Thyroid gland (tissue), 4 donors: ENCODE measurements around the gene PRKAA1. TPM values are rescaled to one million over a fixed set of nuclear protein-coding genes. Genes with fewer than 3 reads are reported as not detected.
A peak's percentile ranks its signal among the peaks of the same experiment; 100 is the strongest.
"Not testable (repeated sequence)": the region's sequence is repeated elsewhere in the genome, so short reads cannot be mapped to it uniquely, and the experiment has no call there.

Experiments
- DNase-seq, 2 donors: peaks; one replicate each; pipeline ENCODE4 v3.0.0-alpha.2; 2019
- H3K27ac ChIP-seq, 3 donors: fragments of 200-600 bp; sonication (generic); 1 replicate in 2 of 3; 2 replicates in 1 of 3; pipeline ENCODE4 v1.5.1; 2016 to 2019; ENCODE audit warnings: mild to moderate bottlenecking in 1 of 3, moderate library complexity in 1 of 3
- H3K27me3 ChIP-seq: fragments of 200-600 bp; sonication (generic); one replicate; pipeline ENCODE4 v1.5.1; 2019
- H3K36me3 ChIP-seq, 2 donors: fragments of 200-600 bp; sonication (generic); one replicate each; pipeline ENCODE4 v1.5.1; 2016 to 2019
- H3K4me1 ChIP-seq, 2 donors: fragments of 200-600 bp; sonication (generic); one replicate each; pipeline ENCODE4 v1.5.1; 2017 to 2019
- H3K4me3 ChIP-seq, 3 donors: fragments of 200-600 bp; sonication (generic); replicated peaks in 1 of 3; 1 replicate in 2 of 3; 2 replicates in 1 of 3; pipeline ENCODE4 v1.5.1; 2016; ENCODE audit warnings: mild to moderate bottlenecking in 1 of 3
- H3K9me3 ChIP-seq: fragments of 200-600 bp; sonication (generic); one replicate; pipeline ENCODE4 v1.5.1; 2017
- POLR2A ChIP-seq, 2 donors: fragments of 450-650 bp; IDR thresholded peaks; one replicate each; pipeline ENCODE4 v1.6.1; 2017; ENCODE audit warnings: antibody characterized with exemption in 2 of 2, mild to moderate bottlenecking in 2 of 2, moderate library complexity in 1 of 2
- WGBS, 2 donors: methylation state at CpG; one replicate each; pipeline ENCODE4 v1.1.5; 2017; 5-methylcytosine and 5-hydroxymethylcytosine counted together
- intact Hi-C: fragments of 100-400 bp; cut with DNase I; formaldehyde crosslinking; loops from one replicate; pipeline ENCODE4 v1.15.1; 2023
- total RNA-seq, 4 donors: library from RNA; depleted of rRNA; stranded (reverse); fragments of >200 nt; gene quantifications; one replicate each; pipeline ENCODE4 v1.2.3, GENCODE V29; 2016
- TF ChIP-seq, protein P1 (sequence below), 6 experiments: fragments of 200-600 bp in 3 of 6; fragments of 450-650 bp in 3 of 6; sonication (generic) in 3 of 6; IDR thresholded peaks; one replicate each; pipeline ENCODE4 v1.5.1; 2016 to 2019; ENCODE audit warnings: antibody characterized with exemption in 6 of 6, mild to moderate bottlenecking in 2 of 6, inconsistent platforms in 1 of 6, moderate library complexity in 1 of 6

PRKAA1 gene
- total RNA-seq, 4 donors from 2014 or later, result 83.1 to 134 (median 116) TPM

DNA sequence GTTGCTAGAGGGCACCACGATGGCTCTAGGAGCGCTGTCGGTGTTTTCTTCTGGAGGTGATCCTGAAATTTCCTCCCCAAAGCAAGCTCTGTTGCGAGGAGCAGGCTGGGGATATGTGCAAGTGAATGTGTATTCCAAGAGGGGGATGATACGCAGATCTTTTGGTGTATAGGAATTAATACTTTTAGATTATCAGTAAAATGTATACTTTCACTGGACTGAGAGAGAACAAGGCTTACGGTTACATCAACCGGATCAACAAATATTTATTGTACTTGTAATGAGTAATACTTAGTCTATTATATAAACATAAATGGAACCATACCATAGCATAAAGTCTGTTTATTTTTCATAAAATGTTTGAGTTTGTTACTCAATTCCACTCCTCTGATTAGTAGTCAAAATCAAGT is 632 bp upstream of the PRKAA1 start:
- Histone ChIP-seq H3K27ac (peak overlapping the region; percentile 68 to 91 (median 88)), H3K4me1 (peaks cover 4 to 23% of the 10 kb centered on the region in 2 donors), H3K4me3 (peak overlapping the region; percentile 13 to 89 (median 70)), H3K27me3 (no peaks in the 10 kb centered on the region), H3K9me3 (no peaks in the 10 kb centered on the region), H3K36me3 (no peaks in the 10 kb centered on the region)
- intact Hi-C loops, result no loop called here
- DNase-seq, result no peak
- 8 to 15% methylated on average over 7 of the region's 7 CpGs for WGBS, 2 donors
- TF ChIP-seq, protein P1, sequence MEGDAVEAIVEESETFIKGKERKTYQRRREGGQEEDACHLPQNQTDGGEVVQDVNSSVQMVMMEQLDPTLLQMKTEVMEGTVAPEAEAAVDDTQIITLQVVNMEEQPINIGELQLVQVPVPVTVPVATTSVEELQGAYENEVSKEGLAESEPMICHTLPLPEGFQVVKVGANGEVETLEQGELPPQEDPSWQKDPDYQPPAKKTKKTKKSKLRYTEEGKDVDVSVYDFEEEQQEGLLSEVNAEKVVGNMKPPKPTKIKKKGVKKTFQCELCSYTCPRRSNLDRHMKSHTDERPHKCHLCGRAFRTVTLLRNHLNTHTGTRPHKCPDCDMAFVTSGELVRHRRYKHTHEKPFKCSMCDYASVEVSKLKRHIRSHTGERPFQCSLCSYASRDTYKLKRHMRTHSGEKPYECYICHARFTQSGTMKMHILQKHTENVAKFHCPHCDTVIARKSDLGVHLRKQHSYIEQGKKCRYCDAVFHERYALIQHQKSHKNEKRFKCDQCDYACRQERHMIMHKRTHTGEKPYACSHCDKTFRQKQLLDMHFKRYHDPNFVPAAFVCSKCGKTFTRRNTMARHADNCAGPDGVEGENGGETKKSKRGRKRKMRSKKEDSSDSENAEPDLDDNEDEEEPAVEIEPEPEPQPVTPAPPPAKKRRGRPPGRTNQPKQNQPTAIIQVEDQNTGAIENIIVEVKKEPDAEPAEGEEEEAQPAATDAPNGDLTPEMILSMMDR (IDR thresholded peaks at IDR 0.05), result no peak
- TF ChIP-seq POLR2A (IDR thresholded peaks at IDR 0.05), result no peak

GRCh38 chr5:40797273-40798011 is 732 bp downstream of the PRKAA1 start:
- Histone ChIP-seq H3K4me3 (peak overlapping the region; percentile 86 to 93 (median 89)), H3K36me3 (no peaks in the 10 kb centered on the region), H3K27ac (peak overlapping the region; percentile 88 to 94 (median 92)), H3K27me3 (no peaks in the 10 kb centered on the region), H3K4me1 (peaks cover 4 to 23% of the 10 kb centered on the region in 2 donors), H3K9me3 (no peaks in the 10 kb centered on the region)
- DNase-seq, result peak; percentile 65 to 69
- TF ChIP-seq, protein P1 (IDR thresholded peaks at IDR 0.05), result no peak
- TF ChIP-seq POLR2A (IDR thresholded peaks at IDR 0.05), result no peak
- intact Hi-C loops, result no loop called here
- WGBS, 2 donors, result 1% methylated on average over 17 to 27 of the region's 56 CpGs

DNA sequence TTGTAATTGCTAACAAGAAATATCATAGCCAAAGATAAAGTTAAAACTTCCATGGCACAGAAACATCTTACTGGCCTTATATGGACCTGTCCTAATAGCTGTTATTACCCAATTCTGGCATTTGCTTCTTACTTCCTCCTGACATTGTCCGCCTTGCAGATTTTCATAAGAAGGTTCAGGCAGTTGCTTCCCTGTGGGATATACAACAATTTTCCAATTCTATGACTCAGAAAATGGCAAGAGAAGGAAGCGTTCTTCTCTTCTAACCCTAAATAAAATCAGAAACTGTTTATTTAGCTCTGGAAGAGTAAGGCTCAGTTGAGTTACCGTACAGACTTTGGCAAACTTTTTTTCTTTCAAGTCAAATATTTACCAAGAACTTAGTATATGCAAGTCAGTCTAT is 1.7 kb downstream of the PRKAA1 start:
- H3K4me1 ChIP-seq, result peaks cover 4 to 29% of the 10 kb centered on the region in 2 donors
- peak overlapping the region in 1 of 3 donors; percentile 89 for H3K4me3 ChIP-seq
- 58 to 65% methylated on average over 3 of the region's 3 CpGs for WGBS, 2 donors
- TF ChIP-seq, protein P1 (IDR thresholded peaks at IDR 0.05), result no peak
- no peak for TF ChIP-seq POLR2A (IDR thresholded peaks at IDR 0.05)
- H3K27me3 ChIP-seq, result no peaks in the 10 kb centered on the region
- no peak for DNase-seq
- no peaks in the 10 kb centered on the region for H3K36me3 ChIP-seq
- intact Hi-C loops, result no loop called here
- no peaks in the 10 kb centered on the region for H3K9me3 ChIP-seq
- H3K27ac ChIP-seq, result peak overlapping the region in 1 of 3 donors; percentile 88

DNA sequence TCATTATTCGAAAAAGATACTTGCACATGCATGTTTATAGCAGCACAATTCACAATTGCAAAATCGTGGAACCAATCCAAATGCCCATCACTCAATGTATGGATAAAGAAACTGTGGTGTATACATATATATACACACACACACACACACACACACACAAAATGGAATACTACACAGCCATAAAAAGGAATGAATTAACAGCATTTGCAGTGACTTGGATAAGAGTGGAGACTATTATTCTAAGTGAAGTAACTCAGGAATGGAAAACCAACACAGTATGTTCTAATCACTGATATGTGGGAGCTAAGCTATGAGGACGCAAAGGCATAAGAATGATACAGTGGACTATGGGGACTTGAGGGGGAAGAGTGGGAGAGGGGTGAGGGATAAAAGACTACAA is 3.3 kb downstream of the PRKAA1 start:
- DNase-seq, H3K9me3 ChIP-seq, H3K27me3 ChIP-seq, H3K4me3 ChIP-seq, H3K36me3 ChIP-seq, H3K27ac ChIP-seq, intact Hi-C loops: not testable (repeated sequence)
- 94 to 95% methylated on average over 3 of the region's 3 CpGs for WGBS, 2 donors
- H3K4me1 ChIP-seq, result peaks cover 4 to 32% of the 10 kb centered on the region in 2 donors

- H3K4me3 ChIP-seq, intact Hi-C loops, DNase-seq, H3K9me3 ChIP-seq, H3K27me3 ChIP-seq, H3K36me3 ChIP-seq, H3K27ac ChIP-seq: not testable (repeated sequence)
- peaks cover 4 to 26% of the 10 kb centered on the region in 2 donors for H3K4me1 ChIP-seq
Observed at GRCh38 chr5:40794340-40794739, 3.8 kb downstream of the PRKAA1 start.

GRCh38 chr5:40792691-40793090 is 5.5 kb downstream of the PRKAA1 start:
- H3K36me3 ChIP-seq, H3K27me3 ChIP-seq, H3K4me3 ChIP-seq, H3K9me3 ChIP-seq, intact Hi-C loops, DNase-seq, H3K27ac ChIP-seq: not testable (repeated sequence)
- peaks cover 4 to 26% of the 10 kb centered on the region in 2 donors for H3K4me1 ChIP-seq
- 95 to 96% methylated on average over 10 of the region's 10 CpGs for WGBS, 2 donors
